HEK293T (cell line): ENCODE measurements around the gene TMEM94.

Source experiments
- CTCF ChIA-PET: fragments of 350-600 bp; formaldehyde crosslinking; extraction: SDS; loops from one replicate; lab custom pipeline; 2021; ENCODE audit warnings: antibody characterized with exemption, inconsistent platforms; lab: Yijun Ruan, JAX
- POLR2A ChIA-PET: fragments of 350-600 bp; formaldehyde crosslinking; extraction: SDS; loops from one replicate; lab custom pipeline; 2020; ENCODE audit warnings: antibody characterized with exemption, inconsistent platforms; lab: Yijun Ruan, JAX
- DNase-seq: peaks from one replicate; pipeline ENCODE4 v3.0.0; 2012; ENCODE audit warnings: mixed read lengths; ENCODE audit errors: extremely low spot score
- ARNT ChIP-seq: fragments of 450-650 bp; IDR thresholded peaks from 2 replicates; pipeline ENCODE4 v1.6.1; 2017; ENCODE audit warnings: mild to moderate bottlenecking
- BHLHE40 ChIP-seq: fragments of 450-650 bp; IDR thresholded peaks from 2 replicates; pipeline ENCODE4 v1.6.1; 2016; ENCODE audit warnings: mild to moderate bottlenecking, moderate library complexity, borderline replicate concordance
- CTBP1 ChIP-seq: fragments of 450-650 bp; IDR thresholded peaks from 2 replicates; pipeline ENCODE4 v1.6.1; 2016; ENCODE audit warnings: borderline replicate concordance
- ELF4 ChIP-seq: fragments of 450-650 bp; IDR thresholded peaks from 2 replicates; pipeline ENCODE4 v1.6.1; 2017; ENCODE audit warnings: antibody characterized with exemption
- FOXA1 ChIP-seq: fragments of 450-650 bp; IDR thresholded peaks from 2 replicates; pipeline ENCODE4 v1.6.1; 2016; ENCODE audit warnings: mild to moderate bottlenecking
- FOXK2 ChIP-seq: fragments of 450-650 bp; IDR thresholded peaks from 2 replicates; pipeline ENCODE4 v1.6.1; 2016; ENCODE audit warnings: mild to moderate bottlenecking
- FOXM1 ChIP-seq: fragments of 450-650 bp; IDR thresholded peaks from 2 replicates; pipeline ENCODE4 v1.6.1; 2017; ENCODE audit warnings: mild to moderate bottlenecking, borderline replicate concordance
- HDGF ChIP-seq: fragments of 450-650 bp; IDR thresholded peaks from 2 replicates; pipeline ENCODE4 v1.6.1; 2017; ENCODE audit warnings: antibody characterized with exemption, borderline replicate concordance
- L3MBTL2 ChIP-seq: fragments of 450-650 bp; conservative IDR thresholded peaks from 2 replicates; pipeline ENCODE4 v1.6.1; 2016; ENCODE audit warnings: mild to moderate bottlenecking
- LEF1 ChIP-seq: fragments of 450-650 bp; IDR thresholded peaks from 2 replicates; pipeline ENCODE4 v1.6.1; 2017; ENCODE audit warnings: mild to moderate bottlenecking, borderline replicate concordance
- NFRKB ChIP-seq: fragments of 450-650 bp; IDR thresholded peaks from 2 replicates; pipeline ENCODE4 v1.6.1; 2016; ENCODE audit warnings: mild to moderate bottlenecking, moderate library complexity
- PKNOX1 ChIP-seq: fragments of 450-650 bp; IDR thresholded peaks from 2 replicates; pipeline ENCODE4 v1.6.1; 2016
- SP1 ChIP-seq: fragments of 450-650 bp; IDR thresholded peaks from 2 replicates; pipeline ENCODE4 v1.6.1; 2017
- SUZ12 ChIP-seq: fragments of 450-650 bp; IDR thresholded peaks from 2 replicates; pipeline ENCODE4 v1.6.1; 2016; ENCODE audit warnings: mild to moderate bottlenecking
- TARDBP ChIP-seq: fragments of 450-650 bp; IDR thresholded peaks from 2 replicates; pipeline ENCODE4 v1.6.1; 2016
- ZNF384 ChIP-seq: fragments of 450-650 bp; IDR thresholded peaks from 2 replicates; pipeline ENCODE4 v1.6.1; 2016

Gene TMEM94

GRCh38 chr17:75506888-75507287, 50.5 kb downstream of the TMEM94 start:
- no peak for DNase-seq

GRCh38 chr17:75507733-75508719, 51.6 kb downstream of the TMEM94 start:
- POLR2A ChIA-PET, result interaction anchor here (1.5 kb wide), 1 partner anchor 22 kb away, joined by 5 read pairs; no protein-coding TSS in a partner anchor

More at GRCh38 chr17:75506888-75507287, 50.5 kb downstream of the TMEM94 start:
- no peak for TF ChIP-seq FOXA1
- TF ChIP-seq LEF1, result no peak
- TF ChIP-seq TARDBP, result no peak
- no peak for TF ChIP-seq PKNOX1
- no peak for TF ChIP-seq L3MBTL2
- no peak for TF ChIP-seq BHLHE40
- ChIA-PET POLR2A (no interaction called here), CTCF (no interaction called here)

GRCh38 chr17:75508931-75509361, 52.5 kb downstream of the TMEM94 start:
- POLR2A ChIA-PET, result interaction anchor here (0.7 to 1.5 kb wide), 3 partner anchors 23 to 271 kb away, joined by 3 to 5 read pairs (median 5); partner anchors contain the start of gene MIF4GD
- no peak for DNase-seq
- no peak for TF ChIP-seq HDGF
- TF ChIP-seq FOXK2, result no peak
- TF ChIP-seq TARDBP, result no peak
- no peak for TF ChIP-seq BHLHE40
- no peak for TF ChIP-seq FOXM1
- TF ChIP-seq CTBP1, result no peak
- CTCF ChIA-PET, result interaction anchor here (0.5 to 0.6 kb wide), 2 partner anchors 10 to 68 kb away, joined by 3 read pairs; no protein-coding TSS in a partner anchor

More at GRCh38 chr17:75507733-75508719, 51.6 kb downstream of the TMEM94 start:
- CTCF ChIA-PET, result no interaction called here
- no peak for DNase-seq
- TF ChIP-seq TARDBP (no peak), ARNT (no peak), SP1 (no peak), ZNF384 (no peak), PKNOX1 (no peak), BHLHE40 (no peak), ELF4 (no peak), FOXK2 (no peak), FOXM1 (no peak), NFRKB (no peak), FOXA1 (no peak), L3MBTL2 (no peak), HDGF (no peak), SUZ12 (no peak), CTBP1 (no peak), LEF1 (no peak)

GRCh38 chr17:75509528-75510258, 53.3 kb downstream of the TMEM94 start:
- ChIA-PET POLR2A (interaction anchor here (0.7 to 1.5 kb wide), 3 partner anchors 23 to 270 kb away, joined by 3 to 5 read pairs (median 5); partner anchors contain the start of gene MIF4GD), CTCF (no interaction called here)
- TF ChIP-seq FOXK2, result no peak
- no peak for TF ChIP-seq L3MBTL2
- TF ChIP-seq PKNOX1, result no peak
- TF ChIP-seq ELF4, result no peak
- TF ChIP-seq CTBP1, result no peak
- TF ChIP-seq ZNF384, result no peak
- no peak for DNase-seq

- no peak for DNase-seq
Measured at GRCh38 chr17:75511270-75511609, 54.8 kb downstream of the TMEM94 start.

More at GRCh38 chr17:75511270-75511609, 54.8 kb downstream of the TMEM94 start:
- TF ChIP-seq ZNF384 (no peak), FOXM1 (no peak), ARNT (no peak), L3MBTL2 (no peak), CTBP1 (no peak), TARDBP (no peak), NFRKB (no peak), FOXA1 (no peak), LEF1 (no peak), SP1 (no peak), ELF4 (no peak), PKNOX1 (no peak), FOXK2 (no peak)
- POLR2A ChIA-PET, result interaction anchor here (1.0 to 1.8 kb wide), 2 partner anchors 8 to 55 kb away, joined by 3 to 6 read pairs; partner anchors contain the start of gene TMEM94
- CTCF ChIA-PET, result interaction anchor here (1.0 kb wide), 1 partner anchor 55 kb away, joined by 3 read pairs; the partner anchor contains the start of gene TMEM94
